Stimulated activated CD8-positive, alpha-beta memory T cell treated with anti-CD3 and anti-CD28 coated beads, Interleukin-12 subunit alpha, Interleukin-12 subunit beta, amount 100 ng/mL, for 1 hour (primary cell): Measurements from ENCODE around the gene CLCF1.

Experiments
- DNase-seq: peaks from one replicate; pipeline ENCODE4 v3.0.0-alpha.2; 2020; ENCODE audit warnings: low read depth

The CLCF1 gene

DNA sequence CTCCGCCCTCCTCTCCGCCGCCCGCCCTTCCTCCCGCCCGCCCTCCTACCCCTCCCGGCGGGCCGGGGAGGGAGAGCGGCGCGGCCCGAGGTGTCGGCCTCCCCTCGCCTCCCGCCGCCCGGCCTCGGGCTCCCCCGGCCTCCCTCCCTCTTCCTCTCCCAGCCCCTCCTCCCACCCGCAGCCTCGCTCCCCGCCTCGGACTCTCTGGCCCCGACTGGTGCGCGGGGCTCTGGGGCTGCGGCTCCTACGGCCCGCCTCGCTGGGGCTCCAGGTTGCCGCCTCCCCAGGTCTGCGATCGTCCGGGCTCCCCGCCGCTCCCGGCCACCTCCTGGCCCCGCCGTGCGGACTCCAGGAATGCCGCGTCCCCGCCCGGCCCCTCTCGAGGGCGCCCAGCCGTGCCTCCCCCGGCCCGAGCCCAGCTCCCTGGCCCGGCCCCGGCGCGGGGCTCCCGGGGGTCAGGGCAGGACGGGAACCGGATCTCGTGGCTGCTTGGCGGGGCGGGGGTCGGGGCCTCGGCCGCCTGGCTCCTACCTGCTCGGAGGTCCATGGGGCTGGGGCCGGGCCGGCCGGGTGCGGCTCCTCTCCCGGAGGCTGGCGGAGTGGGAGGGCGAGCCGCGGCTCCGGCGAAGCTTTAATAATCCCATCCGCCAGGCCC is at the start of gene CLCF1:
CLCF1 (minus strand) TSS at position 606 of the 655 bp plus-strand sequence; CDS start at position 547, 59 bp downstream.
- DNase-seq: no peak

GRCh38 chr11:67422891-67423290 is 49.5 kb upstream of the CLCF1 start:
- DNase-seq: no peak

- no peak for DNase-seq
Observed at GRCh38 chr11:67421430-67422031, 48.1 kb upstream of the CLCF1 start.

- DNase-seq: peak; percentile 97
Observed at GRCh38 chr11:67420646-67421429, 47.4 kb upstream of the CLCF1 start.

- DNase-seq: no peak
Observed at GRCh38 chr11:67420147-67420645, 46.8 kb upstream of the CLCF1 start.

DNA sequence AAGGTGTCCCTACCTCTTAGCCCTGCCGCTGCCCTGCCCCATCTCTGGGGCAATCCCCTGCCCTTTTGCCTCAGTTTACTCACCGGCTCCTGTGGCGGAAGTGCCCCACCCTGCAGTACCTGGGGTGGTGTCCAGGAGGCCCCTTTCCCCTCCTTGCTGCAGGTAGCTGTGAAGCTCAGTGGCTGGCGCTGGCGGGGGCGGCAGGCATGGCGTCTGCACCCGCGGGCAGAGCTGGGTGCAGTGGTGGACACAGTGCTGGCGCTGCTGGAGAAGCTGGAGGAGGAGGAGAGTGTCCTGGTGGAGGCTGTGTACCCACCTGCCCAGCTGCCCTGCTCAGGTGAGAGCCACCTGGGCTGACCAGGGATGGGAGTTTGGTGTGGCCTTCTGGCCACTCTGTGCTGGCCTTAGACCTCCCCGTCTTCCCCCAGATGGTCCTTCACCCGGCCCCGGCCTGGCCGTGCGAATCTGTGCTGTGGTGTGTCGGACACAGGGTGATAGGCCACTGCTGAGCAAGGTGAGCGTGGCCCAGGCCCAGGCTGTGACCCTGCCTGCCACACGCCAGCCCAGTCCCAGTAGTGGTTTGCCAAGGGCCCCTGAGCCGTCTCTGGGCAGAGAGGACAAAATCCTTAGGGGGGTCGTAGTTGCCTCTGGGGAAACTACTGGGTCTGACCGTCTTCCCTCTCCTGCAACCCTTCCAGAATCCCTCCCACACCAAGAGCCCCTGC is 46.1 kb upstream of the CLCF1 start:
- no peak for DNase-seq

DNA sequence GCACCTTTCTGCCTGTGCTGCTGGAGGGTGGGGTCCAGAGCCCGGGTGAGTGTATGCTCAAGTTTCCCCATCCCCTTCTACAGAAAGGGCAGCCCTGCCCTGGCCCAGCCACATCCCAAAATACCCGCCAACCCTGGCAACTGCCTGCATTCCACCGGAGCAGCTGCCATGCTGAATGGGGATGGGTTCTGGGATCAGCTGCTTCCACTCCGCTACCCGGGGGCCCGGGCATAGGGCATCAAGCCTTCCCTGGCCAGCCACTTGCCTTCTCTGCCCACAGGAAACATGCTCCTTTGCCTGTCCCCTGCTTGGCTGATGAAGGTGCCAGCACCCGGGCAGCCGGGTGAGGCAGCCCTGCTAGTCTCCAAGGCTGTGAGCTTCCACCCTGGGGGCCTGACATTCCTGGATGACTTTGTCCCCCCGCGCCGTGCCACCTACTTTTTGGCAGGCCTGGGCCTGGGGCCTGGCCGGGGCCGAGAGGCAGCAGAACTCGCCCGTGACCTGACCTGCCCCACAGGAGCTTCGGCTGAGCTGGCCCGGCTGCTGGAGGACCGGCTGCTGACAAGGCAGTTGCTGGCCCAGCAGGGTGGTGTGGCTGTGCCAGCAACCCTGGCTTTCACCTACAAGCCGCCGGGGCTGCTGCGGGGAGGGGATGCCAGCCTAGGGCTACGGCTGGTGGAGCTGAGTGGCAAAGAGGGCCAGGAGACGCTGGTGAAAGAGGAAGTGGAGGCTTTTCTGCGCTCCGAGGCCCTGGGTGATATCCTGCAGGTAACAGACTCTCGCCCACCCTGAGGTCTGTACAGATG is 45.3 kb upstream of the CLCF1 start:
- DNase-seq: no peak

- DNase-seq: no peak
Observed at GRCh38 chr11:67417425-67417824, 44.0 kb upstream of the CLCF1 start.

DNA sequence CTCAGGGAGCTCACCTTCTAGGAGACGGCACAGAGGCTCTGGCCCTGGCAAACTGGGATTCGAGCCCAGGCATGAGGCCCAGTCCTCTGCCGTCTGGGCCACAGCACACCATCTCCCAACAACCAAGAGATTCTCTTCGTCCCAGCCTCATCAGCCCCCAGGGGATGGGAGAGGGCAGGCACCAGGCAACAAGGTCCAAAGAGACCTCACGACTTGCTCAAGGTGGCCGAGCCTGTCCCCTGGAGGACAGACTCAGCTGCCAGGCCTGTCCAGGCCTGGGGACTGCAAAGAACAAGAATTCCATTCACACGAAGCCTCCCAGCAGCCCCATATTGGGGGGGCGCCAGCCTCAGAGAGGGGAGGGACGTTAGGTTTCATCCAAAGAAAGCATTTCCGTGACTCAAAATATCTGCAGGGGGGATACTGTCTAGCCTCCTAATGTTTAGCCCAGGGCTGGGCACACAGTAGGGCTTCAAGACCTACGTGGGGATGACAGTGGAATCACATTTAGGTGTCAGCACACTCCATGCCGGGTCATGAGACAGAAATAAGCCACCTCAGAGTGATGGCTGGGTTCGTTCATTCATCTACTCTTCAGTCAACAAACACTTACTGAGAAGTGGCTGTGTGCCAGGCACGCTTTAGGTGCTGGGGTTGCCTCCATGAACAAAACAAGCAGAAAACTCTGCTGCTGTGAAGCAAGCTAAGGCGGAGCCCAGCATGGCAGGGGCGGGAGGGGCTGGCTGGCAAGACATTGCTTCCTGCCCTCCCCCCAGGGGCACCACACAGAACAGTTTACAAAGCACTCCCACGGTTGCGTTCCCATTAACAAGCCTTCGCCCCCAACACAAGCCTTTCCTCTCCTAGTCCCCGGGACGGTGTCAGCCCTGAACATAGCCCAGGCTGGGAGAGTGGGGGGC is 43.3 kb upstream of the CLCF1 start:
- DNase-seq: peak; percentile 69

- no peak for DNase-seq
Observed at GRCh38 chr11:67415501-67416304, 42.3 kb upstream of the CLCF1 start, which contains the start of gene CARNS1. Gene CARNS1 (plus strand): TSS chr11:67415678. CDS start chr11:67416200, 522 bp downstream.

DNA sequence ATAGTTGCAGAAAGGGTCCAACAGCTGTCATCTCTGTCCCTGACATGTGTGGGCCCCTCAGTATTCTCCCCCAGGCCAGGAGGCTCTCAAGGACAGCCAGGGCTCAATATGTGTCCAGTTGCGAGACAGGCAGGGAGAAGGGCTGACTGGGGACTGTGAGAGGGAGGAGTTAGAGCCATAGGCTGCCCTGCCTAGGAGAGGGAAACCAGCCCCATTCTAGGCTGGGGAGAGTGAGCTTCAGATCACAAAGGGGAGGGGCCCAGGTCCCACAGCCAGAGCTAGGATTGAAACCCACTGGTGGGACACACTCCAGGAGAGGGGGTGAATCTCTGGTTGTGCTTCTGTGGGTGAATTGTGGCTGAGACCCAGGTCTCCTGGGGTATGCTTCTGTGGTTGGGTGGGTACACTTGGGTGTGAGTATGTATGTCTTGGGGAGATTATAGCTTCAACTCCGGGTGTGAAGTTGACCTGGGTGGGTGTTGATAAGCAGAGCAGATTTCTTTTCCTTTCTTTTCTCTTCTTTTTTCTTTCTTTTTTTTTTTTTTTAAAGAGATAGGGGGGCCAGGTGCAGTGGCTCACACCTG is 40.0 kb upstream of the CLCF1 start:
- DNase-seq: no peak

- DNase-seq: no peak
Observed at GRCh38 chr11:67412495-67413179, 39.2 kb upstream of the CLCF1 start.

GRCh38 chr11:67411785-67412152 is 38.4 kb upstream of the CLCF1 start:
- DNase-seq: no peak

DNA sequence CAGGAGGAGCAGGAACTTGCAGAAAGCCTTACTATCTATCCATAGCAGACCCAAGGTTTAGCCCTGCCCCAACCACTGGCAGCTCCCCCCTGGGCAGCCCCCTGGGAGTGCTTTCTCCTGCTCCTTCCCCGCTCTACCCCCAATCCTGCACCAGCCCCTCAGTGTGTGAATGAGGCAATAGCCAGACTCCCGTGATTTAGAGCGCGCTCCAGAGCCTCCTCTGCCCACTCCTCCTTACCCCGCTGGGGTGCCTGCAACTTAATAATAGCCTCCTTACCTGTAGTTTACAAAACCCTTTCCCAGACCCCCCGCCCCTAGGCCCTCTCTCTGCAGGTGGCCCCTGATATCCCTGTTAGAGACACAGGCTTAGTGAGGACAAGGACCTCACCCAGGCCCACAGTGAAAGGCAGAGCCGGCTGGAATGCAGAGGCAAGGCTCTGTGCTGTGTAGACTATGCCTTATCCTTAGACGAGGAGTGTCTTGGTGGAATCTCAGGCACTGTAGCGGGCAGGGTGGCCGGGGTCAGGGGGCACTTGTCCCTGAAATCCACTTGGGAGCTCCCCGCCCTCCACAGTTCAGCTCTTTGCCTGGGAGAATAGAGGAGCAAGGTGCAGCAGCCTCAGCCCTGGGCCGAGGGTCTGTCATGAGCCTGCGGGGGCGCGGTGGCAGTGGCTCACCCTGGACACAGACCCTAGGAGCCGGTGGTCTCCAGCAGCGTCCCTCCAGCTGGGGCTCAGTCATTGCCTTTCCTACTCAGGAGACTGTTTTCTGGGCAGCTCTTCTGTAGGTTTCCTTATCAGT is 37.8 kb upstream of the CLCF1 start:
- no peak for DNase-seq

DNA sequence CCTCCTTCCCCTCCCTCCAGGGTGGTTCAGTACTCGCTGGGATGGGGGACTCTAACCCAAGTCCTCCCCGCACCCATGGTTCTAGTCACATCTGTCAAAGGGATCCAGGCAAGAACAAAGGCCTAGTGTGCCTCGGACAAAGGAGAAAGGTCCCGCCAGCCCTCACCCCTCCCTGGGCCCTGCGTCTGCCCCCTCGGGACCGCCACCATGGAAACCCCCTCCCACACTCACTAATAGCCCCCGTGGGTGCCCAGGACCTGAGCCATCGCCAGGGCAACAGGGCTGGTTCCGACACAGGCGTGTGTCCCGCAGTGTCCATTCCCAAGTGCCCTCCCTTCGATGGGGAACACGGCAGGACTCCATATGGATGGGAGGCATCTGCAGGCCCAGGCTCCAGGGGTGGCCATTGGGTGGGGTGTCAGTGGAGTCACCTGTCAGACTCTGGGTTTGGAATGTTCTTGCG is 37.0 kb upstream of the CLCF1 start:
- no peak for DNase-seq

DNA sequence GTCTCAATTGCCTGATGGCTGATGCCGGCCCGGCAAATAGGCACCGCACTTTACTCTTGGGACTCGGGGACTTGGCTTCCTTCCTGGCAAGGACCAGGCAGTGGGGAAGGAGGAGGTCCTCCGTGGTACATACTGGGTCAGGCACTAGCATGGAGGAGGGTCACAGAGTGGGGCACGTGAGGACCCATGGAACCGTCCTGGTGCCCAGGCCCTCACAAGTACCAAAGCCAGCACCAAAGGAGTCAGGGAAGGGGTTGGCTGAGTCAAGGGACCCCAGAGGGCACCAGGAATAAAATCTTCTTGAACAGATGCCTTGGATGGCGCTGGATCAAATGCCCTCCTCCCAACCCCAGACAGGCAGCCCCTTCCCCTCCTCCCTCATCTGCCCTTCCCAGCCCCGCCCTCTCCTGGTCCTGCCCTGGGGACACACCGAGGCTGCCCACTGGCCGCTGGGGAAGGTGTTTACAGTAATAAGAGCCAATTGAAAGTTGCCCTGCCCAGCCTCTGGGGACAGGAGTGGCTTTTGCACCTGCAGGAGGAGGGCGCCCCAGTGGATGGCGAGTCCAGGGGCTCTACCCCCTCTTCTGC is 36.5 kb upstream of the CLCF1 start:
- DNase-seq: no peak

DNA sequence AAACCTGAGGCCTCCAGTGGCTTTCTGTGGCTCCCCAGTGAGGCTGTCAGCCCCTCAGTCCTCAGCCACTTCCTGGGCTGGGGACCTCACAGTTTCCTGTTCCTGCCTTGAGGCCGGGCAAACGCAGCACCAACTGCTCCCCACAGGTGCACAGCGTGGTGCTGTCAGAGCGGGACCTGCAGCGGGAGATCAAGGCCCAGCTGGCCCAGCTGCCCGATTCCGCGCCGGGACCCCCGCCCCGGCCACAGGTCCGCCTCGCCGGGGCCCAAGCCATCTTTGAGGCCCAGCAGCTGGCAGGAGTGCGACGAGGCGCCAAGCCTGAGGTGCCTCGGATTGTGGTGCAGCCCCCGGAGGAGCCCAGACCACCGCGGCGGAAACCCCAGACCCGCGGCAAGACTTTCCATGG is 35.9 kb upstream of the CLCF1 start:
- DNase-seq: peak; percentile 56
